ENCODE results near the gene TIMMDC1.

DNA sequence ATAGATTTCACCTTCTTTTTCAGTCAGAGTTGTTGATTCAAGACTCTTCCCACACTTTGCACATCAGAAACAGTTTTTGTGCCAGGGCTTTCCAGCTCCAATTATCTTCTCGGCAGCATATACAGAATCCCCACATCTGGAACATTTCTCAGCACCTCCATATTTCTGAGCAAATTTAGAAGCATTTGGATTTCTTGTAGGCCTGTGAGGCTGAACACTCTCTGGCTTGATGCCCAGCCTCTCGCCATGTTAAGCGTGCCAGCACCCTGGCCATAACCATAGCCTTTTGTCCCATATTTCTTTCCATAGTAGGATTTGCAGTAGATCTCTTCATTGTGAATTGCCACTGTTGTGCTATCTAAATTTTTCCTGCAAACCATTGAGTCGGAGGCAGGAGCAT lies 32.8 kb downstream of the TIMMDC1 start:
- TF ChIP-seq POLR2A (IDR thresholded peaks at IDR 0.05): no peak
- TF ChIP-seq, protein P1, sequence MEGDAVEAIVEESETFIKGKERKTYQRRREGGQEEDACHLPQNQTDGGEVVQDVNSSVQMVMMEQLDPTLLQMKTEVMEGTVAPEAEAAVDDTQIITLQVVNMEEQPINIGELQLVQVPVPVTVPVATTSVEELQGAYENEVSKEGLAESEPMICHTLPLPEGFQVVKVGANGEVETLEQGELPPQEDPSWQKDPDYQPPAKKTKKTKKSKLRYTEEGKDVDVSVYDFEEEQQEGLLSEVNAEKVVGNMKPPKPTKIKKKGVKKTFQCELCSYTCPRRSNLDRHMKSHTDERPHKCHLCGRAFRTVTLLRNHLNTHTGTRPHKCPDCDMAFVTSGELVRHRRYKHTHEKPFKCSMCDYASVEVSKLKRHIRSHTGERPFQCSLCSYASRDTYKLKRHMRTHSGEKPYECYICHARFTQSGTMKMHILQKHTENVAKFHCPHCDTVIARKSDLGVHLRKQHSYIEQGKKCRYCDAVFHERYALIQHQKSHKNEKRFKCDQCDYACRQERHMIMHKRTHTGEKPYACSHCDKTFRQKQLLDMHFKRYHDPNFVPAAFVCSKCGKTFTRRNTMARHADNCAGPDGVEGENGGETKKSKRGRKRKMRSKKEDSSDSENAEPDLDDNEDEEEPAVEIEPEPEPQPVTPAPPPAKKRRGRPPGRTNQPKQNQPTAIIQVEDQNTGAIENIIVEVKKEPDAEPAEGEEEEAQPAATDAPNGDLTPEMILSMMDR (IDR thresholded peaks at IDR 0.05 in 8 of 11, conservative IDR thresholded peaks at IDR 0.05 in 3 of 11): no peak

Measured in spleen (tissue), 7 donors.